Caco-2 (cell line): ENCODE measurements around the gene PMEL. TPM values are rescaled to one million over a fixed set of nuclear protein-coding genes. Genes with fewer than 3 reads are reported as not detected.

Source experiments
- BruUV-seq: library from RNA; stranded (reverse); fragments of 400-500 nt; replicated peaks from 2 replicates; lab custom pipeline; 2021; lab: Mats Ljungman, UMichigan
- CTCF ChIA-PET: fragments of 300-600 bp; sonication (Branson Sonifier 250); formaldehyde crosslinking; loops from one replicate; lab custom pipeline; 2022; ENCODE audit warnings: antibody characterized with exemption; lab: Charles Lee
- POLR2A ChIA-PET: fragments of 300-600 bp; sonication (Branson Sonifier 250); formaldehyde crosslinking; loops from one replicate; lab custom pipeline; 2022; ENCODE audit warnings: antibody characterized with exemption; lab: Charles Lee
- DNase-seq, 2 experiments: peaks; one replicate each; pipeline versions ENCODE4 v3.0.0 to v3.0.0-alpha.2; 2020 to 2022
- H3K27me3 ChIP-seq: replicated peaks from 2 replicates; pipeline ENCODE4 v1.6.0; 2011; ENCODE audit warnings: low read length; ENCODE audit not compliant: control insufficient read depth, insufficient read depth
- H3K36me3 ChIP-seq: 2 replicates; pipeline ENCODE4 v1.5.1; 2011; ENCODE audit warnings: low read length; ENCODE audit not compliant: control insufficient read depth, insufficient read depth
- H3K4me1 ChIP-seq: fragments of 250-450 bp; sonication (Bioruptor Pico); 2 replicates; pipeline ENCODE4 v1.5.1; 2020; ENCODE audit warnings: mild to moderate bottlenecking
- H3K4me3 ChIP-seq: 2 replicates; pipeline ENCODE4 v1.5.1; 2011; ENCODE audit warnings: low read depth, mild to moderate bottlenecking, control low read depth, low read length
- H3K9me3 ChIP-seq: fragments of 250-450 bp; sonication (Bioruptor Pico); 2 replicates; pipeline ENCODE4 v1.5.1; 2020; ENCODE audit warnings: mild to moderate bottlenecking, moderate library complexity
- H3K27ac Mint-ChIP-seq: one replicate; pipeline ENCODE4 v1.8.0; 2022; ENCODE audit warnings: mixed read lengths; ENCODE audit not compliant: unreplicated experiment
- H3K27me3 Mint-ChIP-seq: one replicate; pipeline ENCODE4 v1.8.0; 2022; ENCODE audit warnings: mixed read lengths; ENCODE audit not compliant: insufficient read depth, unreplicated experiment
- H3K36me3 Mint-ChIP-seq: one replicate; pipeline ENCODE4 v1.8.0; 2022; ENCODE audit warnings: mild to moderate bottlenecking, mixed read lengths; ENCODE audit not compliant: insufficient read depth, unreplicated experiment
- H3K4me1 Mint-ChIP-seq: one replicate; pipeline ENCODE4 v1.8.0; 2022; ENCODE audit warnings: low read depth, mixed read lengths; ENCODE audit not compliant: unreplicated experiment
- H3K4me3 Mint-ChIP-seq: one replicate; pipeline ENCODE4 v1.8.0; 2022; ENCODE audit warnings: mild to moderate bottlenecking, moderate library complexity, mixed read lengths; ENCODE audit not compliant: unreplicated experiment
- H3K9me3 Mint-ChIP-seq: one replicate; pipeline ENCODE4 v1.8.0; 2022; ENCODE audit warnings: mixed read lengths; ENCODE audit not compliant: unreplicated experiment
- CTCF ChIP-seq, 2 experiments: fragments of 200-600 bp in 1 of 2; IDR thresholded peaks; 1 replicate in 1 of 2; 2 replicates in 1 of 2; pipeline versions ENCODE4 v1.5.1 to v1.8.0; 2011 to 2022; ENCODE audit warnings: antibody characterized with exemption in 1 of 2, control low read depth in 1 of 2, inconsistent platforms in 1 of 2, low read depth in 1 of 2, low read length in 1 of 2, mild to moderate bottlenecking in 1 of 2, moderate library complexity in 1 of 2; ENCODE audit not compliant: insufficient read depth in 1 of 2, severe bottlenecking in 1 of 2, unreplicated experiment in 1 of 2
- intact Hi-C: fragments of 100-400 bp; cut with micrococcal nuclease; formaldehyde crosslinking; loops from one replicate; pipeline ENCODE4 v1.10.0; 2022; ENCODE audit not compliant: unreplicated experiment
- total RNA-seq: library from RNA; stranded (reverse); gene quantifications from 2 replicates; pipeline ENCODE4 v1.2.3, GENCODE V29; 2022

PMEL gene
- total RNA-seq, 1 experiment from 2014 or later, result 9.7 TPM

- TSS peak; percentile 19 for BruUV-seq
Observed at GRCh38 chr12:55997535-55997859, 31.7 kb upstream of the PMEL start.

GRCh38 chr12:55996715-55997534, 31.1 kb upstream of the PMEL start, which contains the start of gene SUOX:
SUOX (plus strand) TSS chr12:55997276; CDS start chr12:56002222, 4,946 bp downstream.
- Mint-ChIP-seq H3K4me3 (peak within 1 kb of the TSS; percentile 98), H3K27ac (peak within 1 kb of the TSS; percentile 87), H3K4me1 (peaks cover 15% of the 10 kb centered on the region), H3K36me3 (peaks cover 74% of the 10 kb centered on the region), H3K9me3 (no peaks in the 10 kb centered on the region), H3K27me3 (no peaks in the 10 kb centered on the region)
- no peak for TF ChIP-seq CTCF (IDR thresholded peaks at IDR 0.05; ENCODE audit: insufficient read depth in 1 of 2, low read depth in 1 of 2, low read length in 1 of 2, severe bottlenecking in 1 of 2, unreplicated experiment in 1 of 2)
- Histone ChIP-seq H3K36me3 (no peaks in the 10 kb centered on the region; the same call in none of the 2 replicates), H3K4me3 (peak within 1 kb of the TSS; percentile 58), H3K4me1 (peaks cover 9% of the 10 kb centered on the region), H3K27me3 (no peaks in the 10 kb centered on the region), H3K9me3 (no peaks in the 10 kb centered on the region)
- intact Hi-C loops, result loop anchor here (1.0 to 2.0 kb wide), 5 partner anchors 10 to 258 kb away; partner anchors contain the start of gene RPS26
- peak; percentile 97 to 98 for DNase-seq
- ChIA-PET POLR2A (interaction anchor here (0.5 to 2.7 kb wide), 12 partner anchors 10 to 1609 kb away, joined by 3 to 23 read pairs (median 8); partner anchors contain the start of genes DNAJC14, ORMDL2, PA2G4 and RAB5B), CTCF (interaction anchor here (0.6 to 4.5 kb wide), 16 partner anchors 10 to 179 kb away, joined by 3 to 97 read pairs (median 6); partner anchors contain the start of genes ESYT1, ORMDL2, RAB5B and SARNP)
- BruUV-seq, result no TSS peak

More at GRCh38 chr12:55997535-55997859, 31.7 kb upstream of the PMEL start:
- Histone ChIP-seq H3K9me3 (no peaks in the 10 kb centered on the region), H3K27me3 (no peaks in the 10 kb centered on the region), H3K4me3 (peak overlapping the region; percentile 58), H3K4me1 (peaks cover 15% of the 10 kb centered on the region), H3K36me3 (peaks cover 1% of the 10 kb centered on the region; the same call in 1 of the 2 replicates)
- intact Hi-C loops, result loop anchor here (1.0 to 2.0 kb wide), 2 partner anchors 10 to 259 kb away; no protein-coding TSS in a partner anchor
- no peaks in the 10 kb centered on the region for H3K27me3 Mint-ChIP-seq
- H3K36me3 Mint-ChIP-seq, result peaks cover 69% of the 10 kb centered on the region
- POLR2A ChIA-PET, result interaction anchor here (0.5 to 2.7 kb wide), 11 partner anchors 10 to 180 kb away, joined by 3 to 23 read pairs (median 8); partner anchors contain the start of genes DNAJC14, ORMDL2, PA2G4 and RAB5B
- H3K4me1 Mint-ChIP-seq, result peaks cover 20% of the 10 kb centered on the region
- H3K4me3 Mint-ChIP-seq, result peak overlapping the region; percentile 98
- CTCF ChIA-PET, result interaction anchor here (0.7 to 4.5 kb wide), 11 partner anchors 9 to 180 kb away, joined by 3 to 97 read pairs (median 5); partner anchors contain the start of genes ESYT1, ORMDL2, RAB5B and SARNP
- H3K27ac Mint-ChIP-seq, result peak overlapping the region; percentile 87
- no peak for TF ChIP-seq CTCF (IDR thresholded peaks at IDR 0.05; ENCODE audit: insufficient read depth in 1 of 2, low read depth in 1 of 2, low read length in 1 of 2, severe bottlenecking in 1 of 2, unreplicated experiment in 1 of 2)
- no peak for DNase-seq
- no peaks in the 10 kb centered on the region for H3K9me3 Mint-ChIP-seq

GRCh38 chr12:55996201-55996714, 30.4 kb upstream of the PMEL start:
- Histone ChIP-seq H3K4me1 (peaks cover 3% of the 10 kb centered on the region), H3K27me3 (no peaks in the 10 kb centered on the region), H3K9me3 (no peaks in the 10 kb centered on the region), H3K4me3 (peak overlapping the region; percentile 58), H3K36me3 (no peaks in the 10 kb centered on the region; the same call in none of the 2 replicates)
- peak overlapping the region; percentile 87 for H3K27ac Mint-ChIP-seq
- no peaks in the 10 kb centered on the region for H3K27me3 Mint-ChIP-seq
- peak overlapping the region; percentile 98 for H3K4me3 Mint-ChIP-seq
- POLR2A ChIA-PET, result interaction anchor here (0.5 to 2.7 kb wide), 9 partner anchors 11 to 1608 kb away, joined by 3 to 23 read pairs (median 8); partner anchors contain the start of genes PA2G4 and RAB5B
- intact Hi-C loops, result loop anchor here (1.0 to 2.0 kb wide), 4 partner anchors 23 to 257 kb away; partner anchors contain the start of gene RPS26
- CTCF ChIA-PET, result interaction anchor here (0.5 to 4.5 kb wide), 15 partner anchors 8 to 258 kb away, joined by 3 to 97 read pairs (median 6); partner anchors contain the start of genes PA2G4 and RAB5B
- peak; percentile 47 to 66 for DNase-seq
- H3K9me3 Mint-ChIP-seq, result no peaks in the 10 kb centered on the region
- peaks cover 74% of the 10 kb centered on the region for H3K36me3 Mint-ChIP-seq
- peaks cover 9% of the 10 kb centered on the region for H3K4me1 Mint-ChIP-seq
- TF ChIP-seq CTCF (IDR thresholded peaks at IDR 0.05; ENCODE audit: insufficient read depth in 1 of 2, low read depth in 1 of 2, low read length in 1 of 2, severe bottlenecking in 1 of 2, unreplicated experiment in 1 of 2), result peak; percentile 75 to 76
- TSS peak; percentile 42 for BruUV-seq
